HG03060 (cell line): ENCODE results near the gene CATSPERE.
"Not testable (repeated sequence)": the region's sequence is repeated elsewhere in the genome, so short reads cannot be mapped to it uniquely, and the experiment has no call there.

Experiments
- ATAC-seq: cut with Tn5 transposase; IDR thresholded peaks from one replicate; pipeline ENCODE4 v1.9.1; 2021; ENCODE audit warnings: low read depth, moderate number of reproducible peaks; ENCODE audit not compliant: unreplicated experiment

Gene CATSPERE

DNA sequence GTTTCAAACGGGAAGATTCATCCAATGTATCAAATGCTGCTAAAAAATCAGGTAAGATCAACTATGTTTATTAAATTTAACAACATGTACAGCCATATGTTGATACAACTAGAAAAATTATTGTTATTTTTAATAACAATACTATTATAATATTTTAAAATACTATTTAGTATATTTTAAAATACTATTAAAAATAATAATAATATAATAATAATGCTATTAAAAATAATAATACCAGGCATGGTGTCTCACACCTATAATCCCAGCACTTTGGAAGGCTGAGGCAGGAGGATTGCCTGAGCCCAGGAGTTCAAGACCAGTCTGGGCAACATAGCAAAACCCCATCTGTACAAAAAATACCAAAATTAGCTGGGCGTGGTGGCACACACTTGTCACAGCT lies 54.6 kb downstream of the CATSPERE start:
- ATAC-seq = no peak

DNA sequence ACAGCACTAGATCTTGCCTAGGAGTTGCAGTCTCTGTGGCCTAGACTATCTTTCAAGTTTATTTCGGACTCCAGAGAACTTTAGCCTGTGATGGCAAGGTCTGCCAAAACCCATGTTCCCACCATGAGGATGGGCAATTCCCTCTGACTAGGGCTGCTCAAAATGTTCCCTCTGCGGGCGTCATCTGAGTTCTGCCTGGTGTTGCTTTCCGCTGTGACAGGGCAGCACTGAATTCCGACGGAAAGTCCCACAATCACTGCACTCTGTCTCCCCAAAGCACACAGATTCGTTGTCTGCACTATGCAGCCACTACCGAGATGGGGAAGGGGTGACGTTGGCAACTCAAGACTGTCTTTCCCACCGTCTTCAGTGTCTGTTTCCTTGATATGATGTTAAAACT lies 75.2 kb downstream of the CATSPERE start:
- ATAC-seq = no peak

DNA sequence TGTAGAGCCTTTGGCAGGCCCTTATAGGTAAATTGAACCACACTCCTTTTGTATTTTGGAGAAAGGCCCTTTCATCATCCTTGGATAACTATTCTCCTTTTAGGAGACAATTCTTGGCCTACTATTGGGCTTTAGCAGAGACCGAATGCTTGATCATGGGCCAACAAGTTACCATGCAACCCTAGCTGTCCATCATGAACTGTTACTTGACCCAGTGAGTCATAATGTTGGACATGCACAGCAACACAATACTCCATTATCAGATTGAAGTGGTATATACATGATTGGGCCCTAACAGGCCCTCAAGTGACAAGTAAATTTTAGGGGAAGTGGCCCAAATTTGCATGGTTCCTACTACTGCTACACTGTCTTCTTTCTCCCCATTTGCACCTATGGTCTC lies 84.4 kb downstream of the CATSPERE start:
- ATAC-seq = no peak

DNA sequence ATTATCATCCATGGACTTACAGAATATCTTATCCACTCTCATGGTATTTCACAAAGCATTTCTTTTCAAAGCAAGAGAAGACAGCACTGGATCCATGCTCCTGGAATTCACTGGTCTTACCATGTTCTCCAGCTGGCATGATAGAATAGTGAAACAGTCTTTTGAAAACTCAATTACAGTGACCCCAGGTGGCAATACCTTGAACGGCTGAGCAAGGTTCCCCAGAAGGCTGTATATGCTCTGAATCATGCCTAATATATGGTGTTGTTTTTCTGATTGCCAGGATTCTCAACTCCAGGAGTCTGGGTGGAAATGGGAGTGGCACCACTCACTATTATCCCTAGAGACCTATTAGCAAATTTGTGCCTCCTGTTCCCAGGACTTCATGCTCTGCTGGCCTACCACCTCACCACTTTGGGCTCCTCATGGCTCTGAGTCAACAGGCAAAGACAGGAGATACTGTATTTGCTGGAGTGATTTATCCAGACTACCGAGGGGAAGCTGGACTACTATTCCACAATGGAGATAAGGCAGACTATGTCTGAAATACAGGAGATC lies 87.6 kb downstream of the CATSPERE start:
- no peak for ATAC-seq

DNA sequence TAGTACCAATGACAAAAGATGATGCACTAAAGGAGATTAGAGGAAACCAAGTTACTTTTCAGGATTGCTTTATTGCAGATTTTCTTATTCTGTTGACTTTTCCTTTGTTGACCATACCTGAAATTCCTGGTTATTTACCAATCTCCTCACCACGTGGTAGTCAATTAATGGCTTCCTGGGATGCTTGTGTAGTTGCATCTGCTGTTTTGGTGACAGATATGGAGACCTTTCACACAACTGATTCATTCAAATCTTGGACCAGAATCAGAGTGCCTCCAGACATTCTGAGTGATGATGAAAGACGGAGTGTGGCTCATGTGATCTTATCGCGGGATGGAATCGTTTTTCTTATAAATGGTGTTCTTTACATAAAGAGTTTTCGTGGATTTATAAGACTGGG lies 91.3 kb downstream of the CATSPERE start:
- no peak for ATAC-seq

DNA sequence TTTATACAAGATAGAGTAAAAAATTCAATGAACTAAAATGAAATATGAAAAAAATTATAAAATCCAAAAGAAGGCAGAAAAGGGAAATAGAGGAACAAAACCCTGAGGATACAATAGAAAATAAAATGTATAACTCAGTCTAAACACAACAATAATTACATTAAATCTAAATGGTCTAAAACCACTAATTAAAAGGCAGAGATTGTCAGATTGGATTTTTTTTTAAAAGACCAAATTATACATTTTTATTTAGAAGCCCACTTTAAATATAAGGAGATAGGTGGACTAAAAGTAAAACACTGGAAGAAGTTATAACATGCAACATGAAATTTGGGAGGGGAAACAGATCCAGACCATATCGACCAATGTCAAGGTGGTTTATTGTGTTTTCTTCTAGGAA lies 95.2 kb downstream of the CATSPERE start:
- ATAC-seq = no peak

DNA sequence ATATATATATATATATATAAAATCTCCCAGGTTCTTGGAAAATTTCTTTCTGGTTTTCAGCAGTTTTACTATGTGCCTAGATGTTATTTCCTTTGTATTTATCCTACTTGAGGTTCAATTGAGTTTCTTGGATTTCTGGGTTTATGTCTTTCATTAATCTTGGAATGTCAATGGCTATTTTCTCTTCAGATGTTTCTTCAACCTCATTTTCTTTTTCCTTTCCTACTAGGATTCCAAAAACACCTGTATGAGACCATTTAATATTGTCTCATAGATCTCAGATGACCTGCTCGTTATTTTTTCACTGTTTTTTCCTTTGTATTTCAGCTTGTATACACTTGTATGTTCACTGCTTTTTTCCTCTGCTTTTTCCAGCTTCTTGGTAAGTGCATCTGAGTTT lies 96.5 kb downstream of the CATSPERE start:
- ATAC-seq = no peak

DNA sequence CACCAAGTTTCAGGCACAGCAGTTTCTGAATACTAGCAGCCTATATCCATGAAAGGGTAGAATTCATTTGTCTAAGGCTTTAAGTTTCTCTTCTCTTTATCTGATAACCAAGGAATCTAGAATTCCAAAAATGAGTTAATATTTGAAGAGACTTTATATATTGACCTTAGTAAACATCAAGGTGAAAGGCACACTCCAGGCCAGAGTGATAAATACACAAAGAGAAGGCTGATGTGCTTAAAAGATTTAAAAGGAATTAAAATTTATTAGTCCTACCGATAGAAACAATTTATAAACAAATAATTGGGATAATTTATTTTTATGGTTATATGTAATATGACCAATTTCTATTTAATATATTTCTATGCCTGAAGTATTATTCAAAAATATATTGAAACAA lies 98.5 kb downstream of the CATSPERE start:
- ATAC-seq = no peak

DNA sequence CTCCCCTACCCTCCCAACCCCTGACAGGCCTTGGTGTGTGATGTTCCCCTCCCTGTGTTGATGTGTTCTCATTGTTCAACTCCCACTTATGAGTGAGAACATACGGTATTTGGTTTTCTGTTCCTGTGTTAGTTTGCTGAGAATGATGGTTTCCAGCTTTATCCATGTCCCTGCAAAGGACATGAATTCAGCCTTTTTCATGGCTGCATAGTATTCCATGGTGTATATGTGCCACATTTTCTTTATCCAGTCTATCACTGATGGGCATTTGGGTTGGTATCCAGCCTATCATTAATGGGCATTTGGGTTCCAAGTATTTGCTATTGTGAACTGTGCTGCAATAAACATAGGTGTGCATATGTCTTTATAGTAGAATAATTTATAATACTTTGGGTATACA lies 101.8 kb downstream of the CATSPERE start:
- not testable (repeated sequence) for ATAC-seq

DNA sequence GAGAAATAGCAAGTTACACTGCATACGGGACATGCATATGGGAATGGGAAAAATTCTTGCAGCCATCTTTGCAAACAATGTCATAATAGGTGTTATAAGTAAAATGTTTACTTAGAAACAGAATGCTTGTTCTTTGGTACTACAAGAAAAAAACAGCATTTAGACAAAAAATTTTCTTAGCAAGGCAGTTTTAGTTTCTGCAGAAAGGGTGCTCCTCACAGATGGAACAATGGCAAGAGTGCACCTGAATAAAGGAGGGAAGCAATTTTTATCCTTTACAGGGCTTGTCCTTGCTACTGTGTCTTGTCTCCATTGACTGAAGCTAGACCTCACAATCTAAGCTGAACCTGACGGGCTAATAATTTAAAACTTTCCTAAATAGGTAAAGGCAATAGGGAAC lies 112.7 kb downstream of the CATSPERE start:
- no peak for ATAC-seq

DNA sequence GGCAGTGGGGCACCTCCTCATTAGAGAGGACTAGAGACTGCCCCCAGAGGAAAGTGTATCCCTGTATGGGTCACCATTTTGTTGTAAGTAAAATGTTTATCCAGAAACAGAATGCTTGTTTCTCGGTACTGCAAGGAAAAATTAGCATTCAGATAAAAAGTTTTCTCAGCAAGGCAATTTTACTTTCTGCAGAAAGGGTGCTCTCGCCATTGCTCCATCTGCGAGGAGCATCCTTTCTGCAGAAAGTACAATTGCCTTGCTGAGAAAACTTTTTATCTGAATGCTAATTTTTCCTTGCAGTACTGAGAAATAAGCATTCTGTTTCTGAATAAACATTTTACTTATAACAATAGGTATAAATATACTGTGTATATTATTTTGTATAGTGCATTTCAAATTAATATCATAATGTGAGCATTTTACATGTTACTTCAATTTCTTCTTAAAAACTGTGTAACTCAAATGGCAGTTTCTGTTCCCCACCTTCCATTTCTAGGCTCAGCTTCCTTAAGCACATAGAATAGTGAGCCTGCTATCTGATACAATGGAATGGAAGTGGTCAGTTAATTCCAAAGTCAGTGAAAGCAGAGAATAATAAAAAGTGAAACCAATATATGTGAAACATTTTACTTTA lies 115.3 kb downstream of the CATSPERE start:
- ATAC-seq = no peak

DNA sequence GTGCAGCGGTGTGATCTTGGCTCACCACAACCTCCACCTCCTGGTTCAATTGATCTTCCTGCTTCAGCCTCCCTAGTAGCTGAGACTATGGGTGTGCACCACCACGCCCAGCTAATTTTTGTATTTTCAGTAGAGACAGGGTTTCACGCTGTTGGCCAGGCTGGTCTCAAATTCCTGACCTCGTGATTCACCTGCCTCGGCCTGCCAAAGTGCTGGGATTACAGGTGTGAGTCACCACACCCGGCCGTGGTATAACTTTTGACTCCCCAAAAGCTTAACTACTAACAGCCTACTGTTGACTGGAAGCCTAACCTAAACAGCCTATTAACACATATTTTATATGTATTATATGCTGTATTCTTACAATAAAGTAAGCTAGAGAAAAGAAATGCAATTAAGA lies 117.1 kb downstream of the CATSPERE start:
- not testable (repeated sequence) for ATAC-seq

DNA sequence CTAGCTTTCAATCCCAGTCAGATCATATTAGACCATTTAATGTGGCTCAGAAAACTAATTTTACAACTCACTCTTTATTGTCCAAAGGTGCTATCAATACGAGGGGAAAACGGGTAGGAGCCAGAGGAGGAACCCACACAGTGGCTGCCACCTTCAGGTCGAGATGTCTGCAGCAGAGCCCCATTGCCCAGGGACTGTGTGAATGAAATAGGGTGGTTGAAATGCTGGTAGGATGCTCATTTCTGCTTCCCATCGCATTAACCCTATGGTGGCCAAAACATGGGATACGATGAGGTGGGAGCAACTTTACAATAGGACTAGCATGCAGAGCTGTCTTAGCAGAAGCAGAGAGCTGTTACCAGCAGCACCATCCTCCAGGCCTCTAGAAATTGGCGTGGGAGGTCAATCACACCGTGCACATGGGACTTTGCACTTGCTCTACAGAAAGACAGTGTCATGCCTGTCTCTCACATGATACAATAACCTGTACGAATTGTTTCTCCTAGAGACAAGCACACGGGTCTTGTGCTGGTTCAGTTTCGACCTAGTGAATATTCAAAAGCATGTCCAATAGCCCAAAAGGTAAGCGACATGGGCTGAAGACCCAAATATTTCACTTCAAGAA lies 122.4 kb downstream of the CATSPERE start:
- ATAC-seq = no peak

DNA sequence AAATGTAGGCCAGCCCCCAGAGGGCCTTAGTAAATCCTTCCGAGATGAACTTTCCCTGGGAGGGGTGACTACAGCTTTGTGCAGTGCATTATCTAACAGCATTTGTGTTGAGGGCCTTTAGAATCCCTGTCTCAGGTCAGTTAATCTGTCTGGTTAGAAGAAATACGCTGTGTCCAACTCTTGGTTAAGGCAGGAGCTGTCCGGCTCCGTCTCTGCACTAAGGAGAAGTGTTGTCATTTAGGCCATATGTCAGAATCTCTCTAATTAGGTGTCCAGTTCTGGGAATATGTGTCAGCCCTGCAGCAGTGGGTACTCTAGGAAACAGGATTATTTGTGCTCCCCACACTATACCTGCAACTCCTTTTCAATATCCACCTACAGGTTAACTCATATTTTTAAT lies 124.8 kb downstream of the CATSPERE start:
- ATAC-seq = no peak

DNA sequence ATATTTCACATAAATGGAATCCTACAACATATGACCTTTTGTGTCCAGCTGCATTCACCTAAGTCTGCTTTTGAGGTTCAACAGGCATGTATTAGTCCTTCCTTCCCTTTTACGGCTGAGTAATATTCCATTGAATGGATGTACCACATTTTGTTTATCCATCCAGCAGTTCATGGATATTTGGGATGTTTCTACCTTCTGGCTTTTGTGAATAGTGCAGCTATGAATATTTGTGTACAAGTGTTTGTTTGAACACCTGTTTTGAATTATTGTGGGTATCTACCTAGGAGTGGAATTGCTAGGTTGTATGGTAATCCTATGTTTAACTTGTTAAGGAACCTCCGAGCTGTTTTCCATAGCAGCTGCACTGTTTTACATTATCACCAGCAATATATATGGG lies 129.6 kb downstream of the CATSPERE start:
- ATAC-seq = no peak

DNA sequence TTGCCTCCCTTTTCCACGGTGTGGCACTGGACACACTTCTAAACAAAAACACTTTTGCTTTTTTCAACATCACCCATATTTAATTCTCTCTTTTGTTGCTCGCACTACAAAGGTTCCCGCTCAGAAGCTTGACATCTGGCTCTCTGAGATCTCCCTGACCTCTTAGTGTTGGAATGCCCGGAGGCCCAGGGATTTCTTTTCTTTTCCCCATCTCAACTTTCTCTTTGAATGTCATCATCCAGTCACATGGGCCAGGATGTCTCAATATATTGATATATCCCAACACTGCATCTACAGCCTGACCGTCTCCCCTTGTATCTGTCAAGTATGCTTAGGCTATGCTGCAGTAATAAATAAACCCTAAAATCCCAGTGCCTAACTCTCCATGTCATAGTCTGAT lies 137.5 kb downstream of the CATSPERE start:
- ATAC-seq = no peak

DNA sequence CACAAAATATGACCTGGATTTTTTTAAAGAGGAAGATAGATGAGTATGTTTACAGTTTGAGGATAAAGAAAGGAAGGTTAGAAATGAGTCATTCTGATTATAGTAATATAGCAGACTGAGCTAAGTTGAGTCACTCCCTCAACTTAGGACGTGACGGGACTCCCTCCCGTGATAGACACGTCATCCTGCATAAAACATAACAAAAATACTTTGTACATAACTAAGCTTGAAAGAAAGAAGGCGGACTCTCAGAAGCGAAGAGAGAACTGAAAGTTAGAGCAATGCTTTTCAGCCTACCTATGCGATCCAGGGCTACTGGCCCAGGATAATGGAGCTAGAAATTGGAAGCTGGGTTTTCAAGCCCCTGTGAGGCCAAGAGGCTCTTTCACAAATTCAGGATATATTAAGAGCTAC lies 138.9 kb downstream of the CATSPERE start:
- peak; percentile 96 for ATAC-seq

DNA sequence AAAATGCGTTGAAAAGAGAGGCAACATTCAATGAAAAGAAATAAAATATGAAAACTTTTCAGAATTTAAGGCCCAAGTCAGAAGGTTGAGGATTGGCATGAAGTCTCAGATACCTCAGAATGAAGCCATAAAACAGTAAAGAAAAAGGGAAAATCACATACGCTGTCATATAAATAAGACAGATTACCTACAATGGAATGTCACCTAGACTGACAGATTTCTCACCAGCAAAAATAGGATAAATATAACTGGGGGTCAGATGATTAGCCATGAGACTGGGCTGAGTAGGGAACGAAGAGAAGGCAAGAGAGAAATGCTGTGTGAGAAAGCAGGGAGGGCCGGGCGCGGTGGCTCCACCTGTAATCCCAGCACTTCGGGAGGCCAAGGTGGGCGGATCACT lies 140.3 kb downstream of the CATSPERE start:
- ATAC-seq = no peak

DNA sequence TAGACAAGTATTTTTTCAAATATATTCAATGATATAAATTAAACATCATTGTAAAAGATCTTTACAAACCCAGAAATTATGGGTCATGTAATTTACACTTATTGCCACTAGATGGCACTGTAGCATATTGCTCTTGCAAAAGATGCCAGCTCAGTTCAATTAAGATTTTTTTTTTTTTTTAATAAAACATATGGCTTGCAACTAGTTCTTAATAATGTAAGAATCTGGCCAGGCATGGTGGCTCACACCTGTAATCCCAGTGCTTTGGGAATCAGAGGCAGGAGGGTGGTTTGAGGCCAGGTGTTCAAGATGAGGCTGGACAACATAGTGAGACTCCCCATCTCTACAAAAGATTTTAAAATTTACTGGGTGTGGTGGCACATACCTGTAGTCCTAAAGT lies 142.4 kb downstream of the CATSPERE start:
- ATAC-seq = no peak

DNA sequence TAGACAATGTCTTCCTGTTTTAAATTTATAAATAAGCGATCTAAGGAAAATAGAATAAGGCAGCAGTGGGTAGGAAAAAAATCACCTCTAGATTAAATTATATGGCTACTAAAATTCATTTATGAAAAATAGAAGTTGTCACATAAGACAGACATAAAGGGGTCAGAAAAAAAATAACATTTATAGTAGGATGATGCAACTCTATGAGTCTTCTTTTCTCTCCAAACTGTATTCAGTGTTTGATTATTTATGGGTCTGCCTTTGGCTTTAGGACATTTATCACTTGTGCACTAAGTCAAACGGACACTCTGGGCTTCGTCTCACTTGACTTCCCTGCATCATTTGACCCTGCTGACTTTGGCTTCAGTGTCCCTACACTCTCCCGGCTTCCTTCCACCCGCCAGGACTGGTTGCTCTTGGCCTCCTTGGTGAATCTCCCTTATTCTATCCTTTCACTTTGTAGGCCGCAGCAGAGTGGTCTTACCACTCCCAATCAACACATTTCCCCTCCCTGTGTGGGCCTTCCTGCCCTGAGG lies 144.8 kb downstream of the CATSPERE start:
- no peak for ATAC-seq

DNA sequence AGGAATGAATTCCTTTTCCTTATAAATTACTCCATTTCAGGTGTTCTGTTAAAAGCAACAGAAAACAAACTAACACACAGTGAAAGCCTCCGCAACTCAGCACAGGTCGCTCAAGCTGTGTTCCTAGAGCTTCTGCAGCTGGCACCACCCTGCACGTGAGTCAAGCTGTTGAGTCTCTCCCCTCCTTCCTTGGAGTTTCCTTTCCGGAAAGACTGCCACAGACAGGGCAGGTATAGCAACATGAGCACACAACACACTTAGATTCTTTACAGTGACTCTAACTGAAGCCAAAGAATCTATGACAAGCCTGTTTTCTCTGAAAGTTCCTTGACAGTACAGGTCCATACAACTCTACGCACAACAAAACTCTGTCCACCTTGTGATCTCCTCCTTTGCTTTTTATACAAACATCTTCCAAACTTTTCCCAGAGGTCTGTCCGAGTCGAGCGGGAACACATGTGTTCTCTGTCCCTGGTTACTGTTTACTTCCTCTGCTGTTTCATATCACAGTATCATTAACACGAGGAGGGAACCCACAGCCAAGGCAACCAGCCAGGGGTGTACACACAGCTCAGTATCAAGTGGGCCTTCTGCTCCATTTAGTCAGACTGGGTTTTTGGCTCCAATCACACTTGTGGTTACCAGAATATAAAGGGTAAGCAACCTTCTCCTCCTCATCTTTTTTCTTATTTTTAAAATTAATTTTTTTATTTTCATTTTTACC lies 153.2 kb downstream of the CATSPERE start:
- no peak for ATAC-seq
